Activated CD8-positive, alpha-beta T cell treated with anti-CD3 and anti-CD28 coated beads for 36 hours (primary cell): ENCODE measurements around the gene RAB37. TPM values are rescaled to one million over a fixed set of nuclear protein-coding genes. Genes with fewer than 3 reads are reported as not detected.

ENCODE experiments used
- ATAC-seq: fragments of 200-7000 bp; cut with Tn5 transposase; one replicate; pipeline ENCODE4 v1.10.0; 2021; ENCODE audit warnings: mild to moderate bottlenecking, moderate library complexity
- CTCF ChIA-PET: fragments of 350-600 bp; sonication (Branson Sonifier 250); formaldehyde crosslinking; loops from one replicate; lab custom pipeline; 2021; ENCODE audit warnings: antibody characterized with exemption; lab: Charles Lee
- POLR2A ChIA-PET: fragments of 350-600 bp; sonication (Branson Sonifier 250); formaldehyde crosslinking; loops from one replicate; lab custom pipeline; 2021; ENCODE audit warnings: antibody characterized with exemption; lab: Charles Lee
- DNase-seq: peaks from one replicate; pipeline ENCODE4 v3.0.0-alpha.2; 2020
- H3K27ac Mint-ChIP-seq: one replicate; pipeline ENCODE4 v1.8.0; 2021; ENCODE audit warnings: mild to moderate bottlenecking, mixed read lengths
- H3K27me3 Mint-ChIP-seq: one replicate; pipeline ENCODE4 v1.8.0; 2021; ENCODE audit warnings: mixed read lengths
- H3K36me3 Mint-ChIP-seq: one replicate; pipeline ENCODE4 v1.8.0; 2021; ENCODE audit warnings: low read depth, mixed read lengths
- H3K4me1 Mint-ChIP-seq: one replicate; pipeline ENCODE4 v1.8.0; 2021; ENCODE audit warnings: low read depth, mixed read lengths
- H3K4me3 Mint-ChIP-seq: one replicate; pipeline ENCODE4 v1.8.0; 2021; ENCODE audit warnings: mild to moderate bottlenecking, moderate library complexity, mixed read lengths
- H3K9me3 Mint-ChIP-seq: one replicate; pipeline ENCODE4 v1.8.0; 2021; ENCODE audit warnings: mixed read lengths
- intact Hi-C: fragments of 100-400 bp; cut with micrococcal nuclease; formaldehyde crosslinking; loops from one replicate; pipeline ENCODE4 v1.10.0; 2022
- total RNA-seq, 2 experiments: library from RNA; stranded (reverse); gene quantifications; one replicate each; pipeline ENCODE4 v1.2.3, GENCODE V29; 2021
- TF ChIP-seq, protein P1 (sequence below): fragments of 200-600 bp; IDR thresholded peaks from one replicate; pipeline ENCODE4 v1.8.0; 2022; ENCODE audit warnings: antibody characterized with exemption, mild to moderate bottlenecking

RAB37 gene
- total RNA-seq, 2 experiments from 2014 or later = 6.6 to 6.7 TPM

DNA sequence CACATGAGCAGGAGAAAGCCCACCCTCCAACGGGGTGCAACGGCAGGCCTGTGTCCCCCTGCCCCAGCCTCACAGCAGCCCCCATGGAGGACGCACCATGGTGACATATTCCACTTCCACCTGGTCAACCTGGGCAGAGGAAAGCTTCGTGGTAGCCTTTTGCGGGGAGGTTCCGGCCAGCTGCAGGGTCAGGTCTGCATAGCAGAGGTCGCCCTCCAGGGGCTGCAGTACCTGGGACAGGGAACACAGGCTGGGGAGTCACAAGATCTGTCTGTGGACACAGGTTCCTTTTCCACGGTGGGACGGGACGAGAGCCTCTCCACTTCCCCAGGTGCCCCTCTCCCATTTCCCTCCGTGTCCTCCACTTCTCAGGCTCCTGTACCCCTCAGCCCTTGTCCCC, 41.4 kb upstream of the RAB37 start:
- TF ChIP-seq, protein P1, sequence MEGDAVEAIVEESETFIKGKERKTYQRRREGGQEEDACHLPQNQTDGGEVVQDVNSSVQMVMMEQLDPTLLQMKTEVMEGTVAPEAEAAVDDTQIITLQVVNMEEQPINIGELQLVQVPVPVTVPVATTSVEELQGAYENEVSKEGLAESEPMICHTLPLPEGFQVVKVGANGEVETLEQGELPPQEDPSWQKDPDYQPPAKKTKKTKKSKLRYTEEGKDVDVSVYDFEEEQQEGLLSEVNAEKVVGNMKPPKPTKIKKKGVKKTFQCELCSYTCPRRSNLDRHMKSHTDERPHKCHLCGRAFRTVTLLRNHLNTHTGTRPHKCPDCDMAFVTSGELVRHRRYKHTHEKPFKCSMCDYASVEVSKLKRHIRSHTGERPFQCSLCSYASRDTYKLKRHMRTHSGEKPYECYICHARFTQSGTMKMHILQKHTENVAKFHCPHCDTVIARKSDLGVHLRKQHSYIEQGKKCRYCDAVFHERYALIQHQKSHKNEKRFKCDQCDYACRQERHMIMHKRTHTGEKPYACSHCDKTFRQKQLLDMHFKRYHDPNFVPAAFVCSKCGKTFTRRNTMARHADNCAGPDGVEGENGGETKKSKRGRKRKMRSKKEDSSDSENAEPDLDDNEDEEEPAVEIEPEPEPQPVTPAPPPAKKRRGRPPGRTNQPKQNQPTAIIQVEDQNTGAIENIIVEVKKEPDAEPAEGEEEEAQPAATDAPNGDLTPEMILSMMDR = no peak
- ATAC-seq = no peak
- POLR2A ChIA-PET = no interaction called here
- Mint-ChIP-seq H3K4me1 (no peaks in the 10 kb centered on the region), H3K27ac (no peak overlapping the region), H3K36me3 (no peaks in the 10 kb centered on the region), H3K27me3 (peaks cover under 1% of the 10 kb centered on the region), H3K9me3 (no peaks in the 10 kb centered on the region), H3K4me3 (no peak overlapping the region)
- CTCF ChIA-PET = no interaction called here
- no peak for DNase-seq
- intact Hi-C loops = no loop called here

DNA sequence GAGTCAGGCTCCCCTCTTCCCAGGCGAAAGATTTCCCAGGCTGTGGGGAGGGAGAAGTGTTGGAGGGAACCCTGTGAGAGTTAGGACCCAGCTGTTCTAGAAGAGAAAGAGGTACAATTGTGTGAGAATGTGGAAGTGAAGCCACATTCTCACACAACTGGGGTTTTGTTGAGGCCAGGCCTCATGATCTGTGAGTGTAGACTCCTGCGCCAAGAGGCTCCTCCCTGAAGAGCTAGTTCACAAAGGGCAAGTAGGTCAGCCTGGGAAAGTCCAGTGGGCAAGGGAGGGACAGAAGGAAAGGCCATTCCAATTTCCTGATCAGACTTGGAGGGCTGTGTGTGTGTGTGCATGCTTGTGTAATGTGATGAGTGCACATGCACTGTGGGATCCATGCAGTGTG, 39.5 kb upstream of the RAB37 start:
- intact Hi-C loops = no loop called here
- H3K27me3 Mint-ChIP-seq = no peaks in the 10 kb centered on the region
- CTCF ChIA-PET = no interaction called here
- no peaks in the 10 kb centered on the region for H3K4me1 Mint-ChIP-seq
- no peak overlapping the region for H3K27ac Mint-ChIP-seq
- DNase-seq (no peak), ATAC-seq (no peak)
- H3K4me3 Mint-ChIP-seq = no peak overlapping the region
- no peaks in the 10 kb centered on the region for H3K9me3 Mint-ChIP-seq
- POLR2A ChIA-PET = no interaction called here
- TF ChIP-seq, protein P1 = no peak
- H3K36me3 Mint-ChIP-seq = no peaks in the 10 kb centered on the region

- ATAC-seq (no peak), DNase-seq (no peak)
- TF ChIP-seq, protein P1 = no peak
- Mint-ChIP-seq H3K36me3 (no peaks in the 10 kb centered on the region), H3K4me3 (no peak overlapping the region), H3K4me1 (no peaks in the 10 kb centered on the region), H3K9me3 (no peaks in the 10 kb centered on the region), H3K27me3 (no peaks in the 10 kb centered on the region), H3K27ac (no peak overlapping the region)
- intact Hi-C loops = no loop called here
- POLR2A ChIA-PET = no interaction called here
- CTCF ChIA-PET = no interaction called here
Observed at GRCh38 chr17:74698069-74698468, 39.0 kb upstream of the RAB37 start.

- ChIA-PET CTCF (no interaction called here), POLR2A (no interaction called here)
- H3K4me3 Mint-ChIP-seq = no peak overlapping the region
- H3K9me3 Mint-ChIP-seq = no peaks in the 10 kb centered on the region
- H3K4me1 Mint-ChIP-seq = no peaks in the 10 kb centered on the region
- ATAC-seq = no peak
- TF ChIP-seq, protein P1 = no peak
- H3K27me3 Mint-ChIP-seq = no peaks in the 10 kb centered on the region
- no peaks in the 10 kb centered on the region for H3K36me3 Mint-ChIP-seq
- DNase-seq = no peak
- intact Hi-C loops = no loop called here
- no peak overlapping the region for H3K27ac Mint-ChIP-seq
Observed at GRCh38 chr17:74699236-74699635, 37.8 kb upstream of the RAB37 start.

DNA sequence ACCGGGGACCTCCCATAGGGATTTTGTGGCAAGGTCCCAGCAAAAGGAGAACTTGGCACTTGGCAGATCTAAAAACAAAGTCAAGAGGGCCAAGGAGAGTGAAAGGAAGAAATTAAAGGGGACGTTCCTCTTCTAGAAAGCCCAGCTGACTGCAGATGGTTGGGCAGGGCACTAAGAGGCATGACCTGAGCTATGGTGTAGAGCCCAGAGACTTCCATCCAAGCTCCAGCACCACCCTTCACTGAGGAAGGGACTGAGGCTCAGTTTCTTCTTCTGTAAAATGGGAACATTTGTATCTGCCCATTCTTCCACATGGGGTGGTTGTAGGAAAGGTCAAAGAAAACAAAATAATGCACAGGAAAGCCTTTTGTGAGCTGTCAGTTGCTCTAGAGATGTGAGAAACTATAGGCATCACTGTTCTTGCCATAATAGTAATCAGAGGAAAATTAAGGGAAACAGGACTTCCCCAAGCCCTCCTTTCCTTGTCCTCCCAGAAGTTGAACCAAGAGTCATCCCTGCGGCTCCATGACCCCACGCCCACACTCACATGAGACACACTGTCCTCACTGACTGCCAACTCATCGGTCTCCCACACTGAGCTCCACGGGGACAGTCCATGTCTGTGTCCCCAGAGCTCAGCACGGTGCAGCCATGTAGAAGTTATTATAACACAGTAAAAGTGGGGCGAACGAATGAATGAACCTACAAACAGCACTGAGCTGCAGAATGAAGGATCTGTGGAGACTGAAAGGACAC, 34.8 kb upstream of the RAB37 start:
- H3K27me3 Mint-ChIP-seq = no peaks in the 10 kb centered on the region
- DNase-seq = no peak
- H3K4me1 Mint-ChIP-seq = no peaks in the 10 kb centered on the region
- H3K36me3 Mint-ChIP-seq = no peaks in the 10 kb centered on the region
- intact Hi-C loops = no loop called here
- TF ChIP-seq, protein P1 = no peak
- ChIA-PET POLR2A (interaction anchor here (1.8 kb wide), 1 partner anchor 11 kb away, joined by 4 read pairs; no protein-coding TSS in a partner anchor), CTCF (interaction anchor here (0.7 to 1.1 kb wide), 2 partner anchors 36 to 45 kb away, joined by 3 to 5 read pairs; no protein-coding TSS in a partner anchor)
- no peak for ATAC-seq
- no peaks in the 10 kb centered on the region for H3K9me3 Mint-ChIP-seq
- no peak overlapping the region for H3K27ac Mint-ChIP-seq
- no peak overlapping the region for H3K4me3 Mint-ChIP-seq
